Kidney glomerular epithelial cell (primary cell): ENCODE results near the gene APOOL.

Experiments
- DNase-seq: peaks from one replicate; lab custom pipeline; 2025; lab: John Stamatoyannopoulos, UW

APOOL gene

DNA sequence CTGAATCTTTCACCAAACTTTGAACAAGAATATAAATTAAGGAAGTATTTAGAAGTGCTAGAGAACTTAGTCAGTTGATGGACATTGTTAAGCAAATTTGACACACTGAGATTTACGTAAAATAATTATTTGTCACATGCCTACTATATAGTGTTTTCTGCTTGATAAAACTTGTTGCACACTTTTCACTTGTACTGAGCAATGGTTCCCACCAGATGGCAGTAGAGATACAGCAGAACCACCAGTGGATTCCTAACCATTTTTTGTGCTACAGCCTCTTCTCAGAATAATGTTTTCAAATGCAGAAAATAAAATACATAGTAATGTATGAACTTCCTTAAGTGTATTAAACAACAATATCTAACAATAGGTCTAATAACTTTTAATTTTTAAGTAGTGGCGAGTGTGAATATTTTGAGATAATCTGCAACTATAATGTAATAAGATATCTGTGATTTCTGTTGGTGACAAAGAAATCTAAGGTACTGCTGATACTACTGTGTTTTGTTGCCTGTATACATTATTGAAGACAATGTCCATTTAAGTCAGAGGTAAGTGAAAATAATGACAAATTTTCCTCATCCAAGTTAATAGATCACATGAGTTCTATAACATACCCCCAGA is 81.2 kb downstream of the APOOL start:
- DNase-seq = peak; percentile 2

- DNase-seq = no peak
Observed at GRCh38 chrX:85089321-85089840, 85.7 kb downstream of the APOOL start.

DNA sequence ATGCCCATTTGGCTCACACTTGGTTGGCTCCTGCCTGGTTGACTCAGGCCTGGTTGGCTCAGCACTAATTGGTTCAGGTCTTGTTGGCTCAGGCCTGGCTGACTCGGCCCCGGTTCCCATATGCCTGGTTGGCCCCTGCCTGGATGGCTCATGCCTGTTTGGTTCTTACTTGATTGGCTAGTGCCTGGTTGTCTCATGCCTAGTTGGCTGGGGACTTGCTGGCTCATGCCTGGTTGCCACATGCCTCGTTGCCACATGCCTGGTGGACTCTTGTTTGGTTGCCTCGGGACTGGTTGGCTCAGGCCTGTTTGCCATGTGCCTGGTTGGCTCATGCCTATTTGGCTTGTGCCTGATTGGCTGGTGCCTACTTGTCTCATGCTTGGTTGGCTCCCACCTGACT is 103.7 kb downstream of the APOOL start:
- DNase-seq = no peak

DNA sequence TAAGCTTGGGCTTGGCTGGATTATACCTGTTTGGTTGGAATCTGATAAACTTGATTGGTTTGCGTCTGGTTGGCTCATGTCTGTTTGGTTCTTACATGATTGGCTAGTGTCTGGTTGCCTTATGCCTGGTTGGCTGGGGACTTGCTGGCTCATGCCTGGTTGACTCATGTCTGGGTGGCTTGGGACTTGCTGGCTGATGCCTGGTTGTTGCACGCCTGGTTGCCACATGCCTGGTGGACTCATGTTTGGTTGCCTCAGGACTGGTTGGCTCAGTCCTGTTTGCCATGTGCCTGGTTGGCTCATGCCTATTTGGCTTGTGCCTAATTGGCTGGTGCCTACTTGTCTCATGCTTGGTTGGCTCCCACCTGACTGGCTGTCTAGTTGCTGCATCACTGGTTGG is 104.5 kb downstream of the APOOL start:
- no peak for DNase-seq

GRCh38 chrX:85109235-85109634 is 105.6 kb downstream of the APOOL start:
- no peak for DNase-seq

DNA sequence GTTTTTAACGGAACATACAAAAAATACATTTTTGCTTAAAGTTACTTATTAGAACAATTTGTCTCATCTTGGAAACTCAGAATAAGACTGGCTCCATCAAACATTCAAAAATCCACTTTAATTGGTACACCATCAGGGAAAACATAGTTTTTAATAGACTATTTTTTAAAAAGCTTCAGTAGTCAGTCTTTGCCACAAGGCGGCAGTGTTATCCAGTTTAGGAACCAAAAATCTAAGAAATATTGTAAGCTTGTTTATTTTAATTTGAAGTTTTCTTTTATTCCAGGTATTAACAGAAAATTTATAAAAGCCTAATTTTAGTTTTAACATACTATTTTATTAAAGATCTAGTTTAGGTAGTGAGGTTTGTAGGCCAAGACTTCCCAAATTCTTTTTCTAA is 107.7 kb downstream of the APOOL start:
- no peak for DNase-seq

DNA sequence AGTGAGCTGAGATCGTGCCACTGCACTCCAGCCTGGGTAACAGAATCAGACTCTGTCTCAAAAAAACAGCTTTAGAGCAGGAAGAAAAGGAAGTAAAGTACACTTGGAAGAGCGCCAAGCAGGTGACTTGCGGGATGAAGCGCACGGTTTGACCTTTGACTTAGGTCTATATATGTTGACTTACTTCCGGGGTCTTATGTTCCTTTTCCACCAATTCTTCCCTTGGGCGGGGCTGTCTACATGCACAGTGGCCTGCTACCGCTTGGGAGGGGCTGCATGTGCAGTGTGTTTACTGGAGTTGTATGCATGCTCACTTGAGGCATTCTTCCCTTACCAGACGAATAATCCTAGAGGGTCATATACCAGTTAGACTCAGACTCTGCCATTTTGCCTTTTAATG is 108.6 kb downstream of the APOOL start:
- DNase-seq = no peak

DNA sequence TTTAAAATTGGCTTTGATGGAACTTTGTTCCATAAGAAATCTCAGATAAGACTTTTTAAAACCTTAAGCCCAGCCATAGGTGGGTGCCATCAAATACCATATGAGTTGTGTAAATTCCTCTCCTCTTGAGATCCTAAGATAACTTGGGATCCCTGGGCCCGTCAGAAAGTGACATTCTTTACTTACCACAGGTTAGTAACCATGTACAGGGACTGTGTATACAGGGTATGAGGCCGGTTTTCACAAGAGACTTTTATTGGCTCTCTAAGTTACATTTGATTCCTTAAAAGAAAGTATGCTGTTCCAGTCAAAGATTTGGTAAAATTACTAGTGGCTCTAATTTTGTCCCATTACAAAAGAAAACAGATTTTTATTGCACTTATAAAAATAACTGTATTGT is 110.1 kb downstream of the APOOL start:
- DNase-seq = no peak

DNA sequence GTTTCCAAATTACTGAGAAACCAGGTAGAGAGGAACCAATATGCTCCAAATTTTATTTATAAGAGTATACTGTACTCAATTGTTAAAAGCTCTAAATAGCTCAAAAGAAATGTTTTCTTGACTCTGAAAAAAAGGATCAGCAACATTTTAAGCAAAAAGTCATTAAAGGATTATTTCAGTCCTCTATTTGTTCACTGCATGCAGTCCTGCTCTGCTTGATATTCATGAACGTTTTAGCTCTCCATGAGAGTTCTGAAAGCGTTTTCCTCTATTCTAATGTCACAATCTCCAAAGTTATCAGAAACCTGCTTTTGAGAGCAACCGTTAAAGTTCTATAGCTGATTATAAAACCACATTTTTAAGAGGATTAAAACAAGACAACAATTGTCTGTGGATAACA is 110.5 kb downstream of the APOOL start:
- DNase-seq = no peak

DNA sequence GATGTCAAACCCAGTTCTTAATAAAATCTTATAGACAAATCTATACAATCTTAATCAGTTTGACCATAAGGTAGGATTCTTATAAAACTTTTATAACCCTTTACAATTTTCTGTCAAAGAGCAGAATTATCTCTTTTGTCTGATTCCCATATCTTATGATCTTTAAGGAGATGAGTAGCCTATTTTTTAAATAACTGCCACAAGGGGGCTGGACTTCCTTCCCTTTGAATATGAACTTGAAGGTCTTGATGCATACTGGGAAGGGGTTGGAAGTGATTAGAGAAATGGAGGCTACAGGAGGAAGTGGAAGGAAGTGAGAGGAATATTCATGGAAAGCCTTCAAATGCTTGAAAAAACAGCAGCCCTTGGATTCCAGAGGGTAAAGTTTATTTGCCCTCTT is 111.1 kb downstream of the APOOL start:
- no peak for DNase-seq

DNA sequence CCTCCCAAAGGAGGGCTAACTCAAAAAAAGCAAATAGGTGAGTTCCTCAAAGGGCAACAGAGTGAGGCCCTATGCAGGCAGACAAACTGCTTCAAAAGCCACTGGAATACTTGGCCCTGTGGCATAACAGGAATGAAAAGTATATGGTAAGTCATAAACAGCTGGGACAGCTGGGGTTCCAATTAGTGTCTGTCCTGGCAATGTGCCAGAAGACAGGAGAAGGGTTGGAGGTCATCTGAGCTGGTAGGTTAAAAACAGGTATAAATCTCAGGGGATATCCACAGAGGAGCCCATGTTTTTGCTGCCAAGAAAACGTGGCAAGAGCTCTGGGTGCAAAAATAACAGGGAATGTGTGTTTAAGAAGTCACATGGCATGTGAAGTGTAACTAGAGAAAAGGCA is 111.6 kb downstream of the APOOL start:
- no peak for DNase-seq

DNA sequence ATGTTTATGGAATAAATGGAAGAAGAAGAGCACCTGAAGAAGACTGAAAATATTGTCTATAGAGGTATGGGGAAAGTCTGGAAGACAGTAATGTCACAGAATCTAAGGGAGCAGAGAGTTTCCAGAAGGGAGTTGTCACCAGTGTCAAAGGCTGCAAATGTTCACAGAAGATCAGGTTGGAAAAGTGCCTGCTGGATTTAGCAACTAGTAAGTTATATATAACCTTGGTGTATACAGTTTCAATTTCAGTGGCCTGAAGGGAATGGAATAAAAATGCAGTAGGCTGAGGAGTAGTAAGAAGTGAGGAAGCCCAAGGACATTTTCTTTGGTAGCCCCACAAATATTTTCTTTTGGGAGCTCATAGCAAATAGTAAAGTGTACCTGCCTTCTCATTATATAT is 132.7 kb downstream of the APOOL start:
- no peak for DNase-seq

DNA sequence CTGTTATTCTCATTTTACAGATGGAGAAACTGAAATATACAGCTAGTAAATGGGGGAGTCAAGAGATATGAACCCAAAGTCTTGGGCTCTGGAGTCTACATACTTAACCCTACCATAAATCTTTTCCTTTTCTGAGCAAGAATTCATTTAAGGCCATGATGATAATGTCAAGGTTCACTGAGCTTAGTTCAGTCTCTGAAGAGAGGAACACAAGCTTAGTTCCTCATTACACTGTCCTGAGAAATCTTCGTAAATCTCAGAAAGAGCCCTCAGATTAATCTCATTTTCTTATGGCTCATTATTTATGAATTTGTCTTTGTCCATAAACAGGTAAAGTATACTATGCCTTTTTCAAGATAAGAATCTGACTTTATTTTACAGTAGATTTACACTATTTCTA is 135.7 kb downstream of the APOOL start:
- no peak for DNase-seq

DNA sequence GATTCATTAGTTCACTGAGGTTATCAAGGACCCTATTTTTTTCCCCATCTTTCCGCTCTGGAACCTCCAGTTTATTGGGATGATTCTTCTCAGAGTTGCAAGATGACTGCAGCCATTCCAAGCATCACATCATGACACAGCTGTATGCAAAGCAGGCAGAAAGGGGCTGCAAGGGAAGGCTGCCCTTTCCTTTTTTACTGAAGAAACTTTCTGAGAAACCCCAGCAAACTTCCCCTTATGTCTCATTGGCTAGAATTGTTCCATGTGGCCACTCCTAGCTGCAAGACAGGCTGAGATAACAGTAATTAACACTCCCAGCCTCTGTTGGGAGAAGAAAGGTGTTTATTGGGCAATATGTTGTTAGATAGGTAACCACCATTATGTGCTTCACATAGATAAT is 137.3 kb downstream of the APOOL start:
- no peak for DNase-seq
